ENCODE measurements around the gene MBOAT1.

- TF ChIP-seq CTCF (IDR thresholded peaks at IDR 0.05) (no peak), ZFX (IDR thresholded peaks at IDR 0.05; ENCODE audit: borderline replicate concordance) (no peak)
Observed at GRCh38 chr6:20261685-20262084, 49.4 kb upstream of the MBOAT1 start.

All from 22Rv1 (cell line).